22Rv1 (cell line): ENCODE results near the gene HSD17B1.

Experiments
- CTCF ChIP-seq: fragments of 450-650 bp; IDR thresholded peaks from 2 replicates; pipeline ENCODE4 v1.5.1; 2017; ENCODE audit warnings: mild to moderate bottlenecking
- ZFX ChIP-seq: fragments of 450-650 bp; IDR thresholded peaks from 2 replicates; pipeline ENCODE4 v1.6.1; 2017; ENCODE audit warnings: antibody characterized with exemption, borderline replicate concordance

GRCh38 chr17:42566883-42567573, 14.3 kb downstream of the HSD17B1 start, which contains the start of gene MLX:
- no peak for TF ChIP-seq CTCF
- no peak for TF ChIP-seq ZFX
